GM19455 (cell line): ENCODE measurements around the gene HCFC1R1.
"Not testable (repeated sequence)": the region's sequence is repeated elsewhere in the genome, so short reads cannot be mapped to it uniquely, and the experiment has no call there.

ENCODE experiments used
- ATAC-seq: cut with Tn5 transposase; IDR thresholded peaks from one replicate; pipeline ENCODE4 v1.9.1; 2021; ENCODE audit not compliant: unreplicated experiment

Gene HCFC1R1

DNA sequence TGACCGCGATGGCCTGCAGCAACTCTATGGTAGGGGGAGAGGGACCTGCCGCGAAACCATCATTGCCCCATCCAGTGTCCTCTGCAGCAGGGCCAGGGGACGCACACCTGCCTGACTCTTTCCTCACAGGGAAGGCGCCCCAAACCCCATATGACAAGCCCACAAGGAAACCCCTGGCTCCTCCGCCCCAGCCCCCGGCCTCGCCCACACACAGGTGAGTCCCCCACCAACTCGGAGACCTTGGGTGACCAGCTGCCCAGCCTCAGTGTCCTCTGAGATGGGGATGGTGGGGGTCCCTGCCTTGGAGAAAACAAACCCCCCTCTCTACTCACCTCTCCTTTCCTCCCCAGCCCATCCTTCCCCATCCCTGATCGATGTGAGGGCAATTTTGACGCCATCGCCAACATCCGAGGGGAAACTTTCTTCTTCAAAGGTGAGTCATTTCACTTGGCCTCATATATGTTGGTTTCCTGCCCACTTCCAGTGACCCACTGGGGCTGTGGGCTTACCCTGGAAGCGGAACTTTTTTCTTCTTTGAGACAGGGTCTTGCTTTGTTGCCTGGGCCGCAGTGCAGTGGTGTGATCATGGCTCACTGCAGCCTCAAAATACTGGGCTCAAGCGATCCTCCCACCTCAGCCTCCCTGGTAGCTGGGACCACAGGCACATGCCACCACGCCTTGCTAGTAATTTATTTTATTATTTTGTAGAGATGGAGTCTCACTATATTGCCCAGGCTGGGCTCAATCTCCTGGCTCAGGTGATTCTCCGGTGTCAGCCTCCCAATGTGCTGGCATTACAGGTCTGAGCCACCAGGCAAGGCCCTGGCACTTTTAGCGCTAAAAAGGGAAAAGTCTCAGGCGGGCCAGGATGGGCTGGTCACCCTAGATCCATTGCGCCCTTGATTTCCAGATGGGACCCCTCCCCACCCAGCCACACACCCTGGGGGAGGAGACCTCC lies 33.7 kb upstream of the HCFC1R1 start:
- no peak for ATAC-seq

GRCh38 chr16:3056336-3057180 lies 32.8 kb upstream of the HCFC1R1 start:
- ATAC-seq = no peak

DNA sequence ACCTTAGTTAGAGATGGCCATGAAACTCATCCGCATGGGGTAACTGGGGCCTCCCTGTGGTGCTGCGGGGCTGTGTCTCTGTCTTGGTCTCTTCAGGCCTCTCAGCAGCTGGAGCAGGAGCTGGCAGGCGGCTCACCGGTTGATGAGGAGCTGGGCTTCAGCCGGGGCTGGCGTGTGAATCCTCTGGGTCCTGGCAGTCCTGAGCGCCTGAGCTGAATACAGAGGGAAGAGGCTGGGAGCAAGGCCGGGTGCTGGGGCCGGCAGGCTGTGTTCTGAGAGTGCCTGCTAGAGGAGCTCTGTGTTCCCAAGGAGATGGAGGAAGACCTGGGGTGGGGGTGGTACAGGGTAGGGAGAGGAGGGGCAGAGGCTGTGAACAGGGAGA lies 32.0 kb upstream of the HCFC1R1 start:
- ATAC-seq = not testable (repeated sequence)

DNA sequence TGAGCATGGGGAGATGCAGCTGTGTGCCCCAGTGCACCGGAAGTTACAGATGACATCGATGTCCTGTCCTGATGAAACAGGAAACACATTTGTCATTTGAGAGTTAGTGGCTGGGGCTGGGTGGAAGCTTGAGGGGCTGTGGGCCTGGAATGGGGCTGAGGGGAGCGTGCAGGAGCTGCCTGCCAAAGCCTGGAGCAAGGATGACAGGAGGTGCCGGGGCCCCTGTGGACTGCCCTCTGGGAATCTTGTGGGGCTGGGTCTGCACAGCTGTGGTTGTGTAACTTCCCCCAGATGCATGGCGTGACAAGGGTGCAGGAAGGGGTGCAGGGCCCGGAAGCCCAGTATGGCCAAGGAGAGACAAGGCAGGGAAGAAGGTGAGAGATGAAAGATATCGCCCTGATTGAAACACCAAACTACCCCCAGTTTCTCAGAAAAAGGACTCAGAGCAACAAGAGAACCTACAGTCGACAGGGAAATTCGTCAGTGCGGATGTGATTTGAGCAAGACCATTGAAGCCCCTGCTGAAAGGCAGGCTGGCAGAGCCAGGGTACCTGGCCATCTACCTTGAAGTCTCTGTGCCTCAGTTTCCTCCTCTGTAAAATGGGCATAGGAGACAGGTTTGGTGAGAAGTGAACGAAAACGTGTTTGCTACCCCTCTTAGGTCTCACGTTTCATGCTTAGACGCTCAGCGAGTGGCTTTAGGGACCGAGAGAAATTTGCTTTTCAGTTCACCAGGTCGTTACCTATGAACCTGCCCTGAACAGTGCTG lies 31.4 kb upstream of the HCFC1R1 start:
- ATAC-seq = no peak

DNA sequence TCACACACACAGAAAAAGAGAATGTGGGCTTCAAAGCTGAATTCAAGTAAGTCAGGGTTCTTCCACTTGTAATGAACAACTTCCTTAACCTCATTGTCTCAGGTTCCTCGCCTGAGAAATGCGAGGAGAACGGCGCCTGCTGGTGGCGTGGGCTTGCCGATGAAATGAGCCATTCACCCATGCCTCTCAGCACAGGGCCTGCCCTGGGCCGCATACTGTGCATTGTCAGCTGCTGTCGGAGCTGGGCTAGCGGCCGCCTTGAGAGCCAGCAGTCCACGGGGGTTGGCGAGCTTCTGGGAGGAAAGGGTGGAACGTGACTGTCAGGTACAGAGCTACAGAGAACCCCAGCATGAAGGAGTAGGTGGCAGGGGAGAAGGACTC lies 29.6 kb upstream of the HCFC1R1 start:
- not testable (repeated sequence) for ATAC-seq

GRCh38 chr16:3052571-3053329 lies 29.0 kb upstream of the HCFC1R1 start:
- not testable (repeated sequence) for ATAC-seq

DNA sequence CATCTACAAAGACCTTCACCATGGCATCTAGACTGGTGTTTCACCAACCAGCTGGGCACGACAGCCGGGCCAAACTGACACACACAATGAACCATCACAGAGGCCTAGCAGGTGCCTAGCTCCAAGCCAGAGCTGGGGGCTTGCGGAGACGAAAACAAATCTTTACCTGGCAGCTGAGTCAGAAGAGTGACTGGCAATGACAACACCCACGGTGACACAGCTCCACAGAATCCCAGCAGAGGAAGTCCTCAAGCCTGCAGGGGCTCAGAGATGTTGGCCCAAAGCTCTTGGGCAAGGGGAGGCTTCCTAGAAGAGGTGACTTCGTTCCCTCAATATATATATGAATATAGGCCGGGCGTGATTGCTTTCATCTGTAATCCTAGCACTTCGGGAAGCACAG lies 27.8 kb upstream of the HCFC1R1 start:
- ATAC-seq = no peak

- no peak for ATAC-seq
Observed at GRCh38 chr16:3051009-3051408, 27.3 kb upstream of the HCFC1R1 start.

GRCh38 chr16:3050487-3050886 lies 26.7 kb upstream of the HCFC1R1 start:
- ATAC-seq = no peak

GRCh38 chr16:3049921-3050481 lies 26.3 kb upstream of the HCFC1R1 start:
- no peak for ATAC-seq

GRCh38 chr16:3047387-3047720 lies 23.6 kb upstream of the HCFC1R1 start:
- ATAC-seq = no peak

- no peak for ATAC-seq
Observed at GRCh38 chr16:3046641-3047386, 23.1 kb upstream of the HCFC1R1 start.

DNA sequence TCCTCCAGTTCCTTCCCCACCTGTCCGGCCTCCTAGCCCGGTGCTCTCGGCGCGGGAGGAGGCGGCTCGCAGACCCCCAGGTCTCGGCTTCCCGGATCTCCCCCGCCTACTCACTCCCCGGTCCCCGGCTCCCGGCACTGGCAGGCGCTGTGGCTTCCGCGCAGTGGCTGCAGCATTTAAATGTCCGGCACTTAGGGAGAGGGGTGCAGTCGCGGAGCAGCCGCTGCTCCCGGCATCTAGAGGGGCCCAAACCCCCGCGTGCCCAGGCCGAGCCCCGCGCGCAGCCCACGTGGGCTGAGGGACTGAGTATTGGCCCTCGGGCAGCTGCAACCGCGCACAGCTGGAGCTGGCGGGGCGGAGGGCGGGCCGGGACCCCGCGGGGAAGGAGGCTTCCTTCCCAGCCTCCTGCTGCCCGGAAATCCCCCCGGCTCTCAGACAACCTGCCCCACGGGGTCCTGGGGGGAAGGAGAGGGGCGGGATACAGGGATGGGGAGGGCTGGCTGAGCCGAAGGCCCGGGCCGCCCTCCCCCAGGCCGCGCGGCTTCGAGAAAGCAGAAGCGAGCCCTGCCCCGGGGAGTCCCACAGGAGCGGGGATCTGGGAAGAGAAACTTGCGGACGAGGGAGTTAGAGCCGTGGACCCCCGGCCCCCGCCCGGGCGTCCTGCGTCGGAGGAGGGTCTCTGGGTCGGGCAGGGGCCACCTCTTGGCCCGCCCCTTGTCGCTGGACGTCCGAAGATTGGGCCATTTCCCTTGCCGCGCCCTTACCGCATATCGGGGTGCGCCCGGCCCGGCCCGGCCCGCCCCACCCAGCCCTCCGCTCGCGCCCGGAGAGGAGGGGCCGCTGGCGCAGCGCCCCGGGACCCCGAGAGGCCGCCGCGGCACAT lies 22.3 kb upstream of the HCFC1R1 start, which contains the start of gene MMP25:
TSS of gene MMP25 (plus strand) at position 804 of the 883 bp plus-strand sequence. CDS start 357 bp downstream, outside the sequence.
- ATAC-seq = no peak

- no peak for ATAC-seq
Observed at GRCh38 chr16:3044708-3045107, 21.0 kb upstream of the HCFC1R1 start.

DNA sequence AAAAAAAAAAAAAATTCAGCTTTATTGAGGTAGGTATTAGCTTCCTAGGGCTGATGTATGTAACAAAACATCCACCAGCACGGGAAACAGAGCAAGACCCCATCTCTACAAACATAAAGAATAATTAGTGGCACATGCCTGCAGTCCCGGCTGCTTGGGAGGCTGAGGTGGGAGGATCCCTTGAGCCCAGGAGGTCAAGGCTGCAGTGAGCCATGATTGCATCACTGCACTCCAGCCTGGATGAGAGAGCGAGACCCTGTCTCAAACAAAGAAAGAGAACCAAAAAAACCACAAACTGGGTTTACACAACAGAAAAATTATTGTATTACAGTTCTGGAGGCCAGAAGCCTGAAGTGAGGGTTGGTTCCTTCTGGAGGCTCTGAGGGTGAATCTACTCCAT lies 18.6 kb upstream of the HCFC1R1 start:
- ATAC-seq = no peak

- ATAC-seq = no peak
Observed at GRCh38 chr16:3038896-3039295, 15.2 kb upstream of the HCFC1R1 start.

GRCh38 chr16:3038256-3038655 lies 14.5 kb upstream of the HCFC1R1 start:
- no peak for ATAC-seq

GRCh38 chr16:3036726-3037315 lies 13.1 kb upstream of the HCFC1R1 start, which contains the start of gene BICDL2:
BICDL2 (minus strand) TSS chr16:3036944; CDS start chr16:3035496, 1,448 bp downstream.
- ATAC-seq = no peak
